SK-N-DZ (cell line): ENCODE data around the gene SLC18B1.
"Not testable (repeated sequence)": the region's sequence is repeated elsewhere in the genome, so short reads cannot be mapped to it uniquely, and the experiment has no call there.

ENCODE experiments used
- DNase-seq: peaks from one replicate; pipeline ENCODE4 v3.0.0-alpha.2; 2015; ENCODE audit warnings: low spot score

SLC18B1 gene

GRCh38 chr6:132800656-132801055 lies 2.2 kb upstream of the SLC18B1 start:
- DNase-seq, result no peak

DNA sequence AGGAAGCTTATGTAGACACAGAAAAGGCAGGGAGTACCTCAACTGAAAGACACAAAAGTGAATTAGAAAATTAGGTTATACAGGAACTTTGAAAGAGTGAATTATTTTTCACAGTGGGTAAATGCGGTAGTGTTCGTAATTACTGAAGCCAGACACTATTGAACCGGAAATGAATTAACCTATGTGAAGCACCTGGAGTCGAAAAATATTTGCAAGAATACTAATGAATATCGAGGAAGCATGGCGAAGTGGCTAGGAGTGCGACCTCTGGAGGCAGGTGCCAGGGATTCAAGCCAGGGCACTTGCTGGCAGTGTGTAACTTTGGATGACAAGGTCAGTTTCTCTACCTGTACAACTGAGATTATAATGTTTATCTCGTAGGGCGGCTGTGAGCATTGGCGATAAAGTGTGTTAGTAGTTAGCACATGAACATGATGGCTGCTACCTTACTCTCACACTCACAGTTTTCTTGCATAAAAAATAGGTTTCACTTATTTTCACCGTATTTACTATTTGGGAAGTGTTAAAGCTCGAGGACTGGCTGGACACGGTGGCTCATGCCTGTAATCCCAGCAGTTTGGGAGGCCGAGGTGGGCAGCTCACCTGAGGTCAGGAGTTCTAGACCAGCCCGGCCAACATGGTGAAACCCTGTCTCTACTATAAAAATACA lies 567 bp upstream of the SLC18B1 start:
- peak; percentile 41 for DNase-seq

DNA sequence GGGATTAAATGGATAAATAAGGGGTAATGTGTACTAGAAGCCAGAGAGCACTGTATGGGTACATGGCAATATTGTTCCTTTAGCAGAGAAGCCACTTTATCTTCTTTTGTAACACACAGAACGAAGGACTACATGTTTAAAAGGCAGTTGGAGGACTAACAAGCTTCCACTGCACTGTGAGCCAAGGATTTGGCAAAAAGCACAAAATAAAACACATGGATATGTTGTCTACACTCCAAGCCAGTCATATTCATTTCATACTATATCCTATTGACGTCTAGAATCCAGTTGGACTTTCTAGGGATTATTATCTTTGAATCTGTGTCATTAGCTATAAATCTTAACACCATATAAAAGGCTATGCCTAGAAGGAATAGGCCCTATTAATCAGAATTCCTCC lies 3.0 kb downstream of the SLC18B1 start:
- no peak for DNase-seq

DNA sequence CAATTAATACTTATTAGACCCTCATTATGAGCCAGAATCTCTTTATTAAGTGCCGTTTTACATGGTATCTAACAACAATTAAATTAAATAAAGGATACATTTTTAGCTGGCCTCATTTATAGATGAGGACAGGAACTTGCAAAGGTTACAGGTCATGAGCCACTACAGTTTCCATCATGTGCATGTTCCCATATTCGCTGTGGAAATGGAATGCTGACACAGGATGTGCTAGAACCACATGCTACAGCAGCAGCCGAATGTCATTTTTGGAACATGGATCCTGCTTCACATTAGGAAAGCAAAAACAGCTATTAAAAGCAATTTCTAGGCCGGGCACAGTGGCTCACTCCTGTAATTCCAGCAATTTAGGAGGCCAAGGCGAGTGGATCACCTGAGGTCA lies 5.9 kb downstream of the SLC18B1 start:
- DNase-seq, result no peak

DNA sequence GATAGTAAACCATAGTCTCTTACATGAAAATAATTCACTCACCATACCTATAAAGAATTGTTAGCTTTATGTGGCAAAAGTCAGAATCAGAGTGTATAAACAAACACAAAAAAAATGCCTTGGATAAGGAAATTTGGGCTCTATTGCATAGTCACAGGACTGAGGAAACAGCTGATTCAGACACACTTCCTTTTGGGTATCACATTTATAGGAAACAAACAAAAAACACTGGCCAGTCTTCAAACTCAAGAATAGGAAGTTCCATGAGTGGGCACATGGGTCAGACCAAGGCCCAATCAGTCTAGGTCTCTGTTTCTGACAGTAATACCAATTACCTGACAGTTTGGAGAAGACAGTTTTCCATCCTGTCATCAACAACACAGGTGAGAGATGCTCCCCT lies 8.0 kb downstream of the SLC18B1 start:
- DNase-seq, result no peak

DNA sequence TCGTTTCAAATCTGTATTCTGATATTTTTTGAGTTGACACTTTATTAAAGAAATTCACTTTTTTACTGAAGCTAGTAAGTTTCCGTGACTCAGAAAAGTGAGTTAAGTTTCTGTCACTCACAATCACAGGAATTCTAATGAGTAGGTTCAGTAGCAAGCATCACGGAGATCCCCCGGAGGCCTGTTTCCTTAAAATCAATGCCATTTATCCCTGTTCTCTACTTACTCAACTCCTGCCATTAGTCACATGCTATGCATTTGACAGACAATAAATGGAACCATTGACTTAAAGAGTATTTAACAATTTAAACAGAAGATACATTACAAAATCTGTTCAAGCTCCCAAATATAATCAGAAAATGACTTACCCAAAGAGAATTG lies 9.1 kb downstream of the SLC18B1 start:
- DNase-seq, result no peak

DNA sequence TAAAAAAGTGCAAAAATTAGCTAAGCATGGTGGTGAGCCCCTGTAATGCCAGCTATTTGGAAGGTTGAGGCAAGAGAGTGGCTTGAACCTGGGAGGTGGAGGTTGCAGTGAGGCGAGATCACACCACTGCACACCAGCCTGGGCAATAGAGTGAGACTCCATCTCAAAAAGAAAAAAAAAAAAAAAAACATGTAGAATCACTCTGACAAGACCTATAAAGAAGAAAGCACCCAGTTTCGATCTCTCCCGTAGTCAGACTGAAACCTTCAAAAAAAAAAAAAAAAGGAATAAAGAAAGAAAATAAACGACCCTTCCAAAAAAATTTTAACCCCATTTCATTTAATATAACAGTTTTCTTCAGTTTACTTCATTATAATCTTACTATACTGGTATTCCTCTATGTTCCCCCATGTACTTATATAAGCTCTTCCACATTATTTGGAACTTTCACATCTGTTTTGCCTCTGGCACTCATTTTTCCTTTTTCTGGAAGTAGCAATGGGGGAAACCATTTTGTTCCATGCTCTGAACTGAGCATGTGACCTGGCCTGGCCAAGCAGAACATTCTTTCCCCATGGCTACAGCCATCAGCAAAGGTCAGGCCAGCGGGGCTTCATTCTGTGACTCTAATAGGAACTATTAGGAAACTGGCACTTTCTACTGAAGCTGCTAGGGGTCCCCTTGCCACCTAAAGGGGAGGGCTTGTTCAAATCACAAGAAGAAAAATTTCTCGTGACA lies 9.6 kb downstream of the SLC18B1 start:
- no peak for DNase-seq

DNA sequence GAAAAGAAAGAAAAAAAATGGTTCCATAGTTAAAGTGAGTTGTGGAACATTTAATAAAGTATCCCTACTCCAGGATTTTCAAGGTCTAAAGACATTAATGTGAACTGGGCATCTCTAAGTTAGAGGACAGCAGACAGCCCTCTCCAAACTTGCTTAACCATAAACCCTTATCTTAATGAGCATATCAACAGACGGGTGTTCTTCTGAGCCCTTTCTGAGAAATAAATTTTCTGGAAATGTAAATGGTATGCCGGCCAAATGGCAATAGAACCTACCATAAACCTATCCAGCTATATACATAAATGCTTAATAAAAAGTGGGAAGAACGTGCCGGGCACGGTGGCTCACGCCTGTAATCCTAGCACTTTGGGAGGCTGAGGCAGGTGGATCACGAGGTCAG lies 12.5 kb downstream of the SLC18B1 start:
- DNase-seq, result no peak

GRCh38 chr6:132780770-132781371 lies 17.6 kb downstream of the SLC18B1 start:
- DNase-seq, result no peak

DNA sequence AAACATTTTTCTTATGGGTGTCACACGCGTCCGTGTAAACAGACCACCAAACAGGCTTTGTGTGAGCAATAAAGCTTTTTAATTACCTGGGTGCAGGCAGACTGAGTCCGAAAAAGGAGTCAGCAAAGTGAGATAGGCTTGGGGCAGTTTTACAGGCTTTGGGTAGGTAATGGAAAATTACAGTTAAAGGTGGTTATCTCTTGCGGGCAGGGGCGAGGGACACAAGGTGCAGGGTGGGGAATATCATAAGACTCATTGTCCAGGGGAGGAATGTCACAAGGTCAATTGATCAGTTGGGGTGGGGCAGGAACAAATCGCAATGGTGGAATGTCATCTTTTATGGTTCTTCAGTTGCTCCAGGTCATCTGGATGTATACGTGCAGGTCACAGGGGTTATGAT lies 20.6 kb downstream of the SLC18B1 start:
- not testable (repeated sequence) for DNase-seq

- peak; percentile 11 for DNase-seq
These were observed 30.4 kb downstream of the SLC18B1 start for GRCh38 chr6:132768051-132768517.

DNA sequence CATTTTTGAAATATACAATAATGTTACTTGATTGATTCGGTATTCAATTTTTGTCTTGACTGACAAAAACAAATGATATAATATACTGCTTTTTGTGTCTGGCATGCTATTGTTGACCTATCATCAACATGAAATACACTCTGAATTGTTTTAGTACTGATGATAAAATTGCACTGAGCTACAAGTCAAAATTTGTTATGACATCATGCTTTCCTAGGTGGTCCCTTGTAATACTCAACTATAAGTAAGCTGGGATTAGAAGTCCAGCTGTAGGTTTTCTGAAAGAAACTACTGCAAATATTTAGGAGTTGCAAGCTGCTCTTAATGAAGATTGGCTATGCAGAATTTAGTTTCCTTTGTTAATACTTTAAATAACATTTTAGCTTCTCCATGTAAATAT lies 32.9 kb downstream of the SLC18B1 start:
- DNase-seq, result no peak

- DNase-seq, result no peak
These were observed 34.1 kb downstream of the SLC18B1 start for GRCh38 chr6:132764370-132764769.

DNA sequence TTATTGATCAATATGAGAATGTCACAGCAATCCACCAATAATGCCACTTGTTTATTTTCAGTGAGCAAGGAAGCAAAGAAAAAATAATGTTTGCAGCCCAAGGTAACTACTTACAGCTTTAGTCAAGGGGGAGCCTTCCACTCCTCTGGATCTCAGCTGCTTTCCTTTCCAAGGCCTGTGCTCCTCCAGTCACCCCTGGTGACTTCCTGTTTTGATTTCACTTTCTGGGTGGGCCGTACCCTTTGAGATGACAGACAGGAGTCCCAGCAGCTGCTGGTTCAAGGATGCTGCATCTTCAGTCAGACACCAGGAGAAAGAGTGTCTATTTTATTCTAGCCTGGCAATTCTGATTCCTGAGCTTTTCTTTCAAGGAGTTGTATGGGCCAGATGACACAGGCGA lies 35.2 kb downstream of the SLC18B1 start:
- no peak for DNase-seq

DNA sequence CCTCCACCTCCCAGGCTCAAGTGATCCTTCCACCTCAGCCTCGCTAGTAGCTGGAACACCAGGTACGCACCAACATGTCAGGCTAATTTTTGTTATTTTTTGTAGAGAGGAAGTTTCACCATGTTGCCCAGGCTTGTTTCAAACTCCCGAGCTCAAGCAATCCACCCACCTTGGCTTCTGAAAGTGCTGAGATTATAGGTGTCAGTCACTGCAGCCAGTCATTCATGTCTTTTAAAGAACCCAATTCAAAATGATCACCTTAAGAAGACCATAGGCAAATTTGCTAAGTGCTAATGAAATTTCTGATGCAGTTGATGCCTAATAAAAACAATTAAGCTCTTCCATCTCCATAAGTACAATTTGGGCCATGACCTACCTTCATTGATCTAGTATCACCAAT lies 38.2 kb downstream of the SLC18B1 start:
- no peak for DNase-seq

DNA sequence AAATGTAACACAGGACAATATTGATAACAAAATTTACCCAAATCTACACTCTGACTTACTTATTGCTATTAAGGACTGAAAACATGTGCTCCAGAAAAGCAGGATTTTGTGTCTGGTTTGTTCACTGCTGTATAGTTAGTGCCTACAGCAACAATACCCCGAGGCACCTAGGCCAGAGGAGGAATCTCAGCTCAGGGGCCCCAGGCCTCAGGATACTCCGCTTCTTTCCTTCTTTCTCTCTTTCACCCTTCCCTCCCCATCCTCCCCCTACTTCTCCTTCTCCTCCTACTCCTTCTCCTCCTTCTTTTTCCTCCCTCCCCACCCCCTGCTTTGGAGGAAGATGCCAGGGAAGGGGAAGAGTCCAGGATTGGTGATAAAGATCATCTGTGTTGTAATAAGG lies 39.7 kb downstream of the SLC18B1 start:
- no peak for DNase-seq

GRCh38 chr6:132752255-132752654 lies 46.2 kb downstream of the SLC18B1 start:
- no peak for DNase-seq

DNA sequence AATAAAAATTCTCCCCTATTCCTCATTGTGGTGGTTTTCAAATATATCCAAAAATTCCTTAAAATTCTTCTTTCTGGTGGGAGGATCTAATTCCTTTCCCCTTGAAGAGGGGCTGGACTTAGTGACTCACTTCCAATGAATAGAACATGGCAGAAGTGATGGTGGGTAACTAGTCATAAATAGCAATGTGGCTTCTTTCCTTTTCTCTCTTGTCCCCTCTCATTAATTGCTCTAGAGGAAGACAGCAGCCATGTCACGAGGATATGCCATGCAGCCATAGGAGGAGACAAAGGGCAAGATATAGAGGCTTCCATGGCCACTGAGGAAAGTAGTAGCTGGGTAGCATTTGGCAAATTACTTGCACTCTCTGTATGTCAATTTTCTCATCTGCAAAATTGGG lies 46.6 kb downstream of the SLC18B1 start:
- no peak for DNase-seq

DNA sequence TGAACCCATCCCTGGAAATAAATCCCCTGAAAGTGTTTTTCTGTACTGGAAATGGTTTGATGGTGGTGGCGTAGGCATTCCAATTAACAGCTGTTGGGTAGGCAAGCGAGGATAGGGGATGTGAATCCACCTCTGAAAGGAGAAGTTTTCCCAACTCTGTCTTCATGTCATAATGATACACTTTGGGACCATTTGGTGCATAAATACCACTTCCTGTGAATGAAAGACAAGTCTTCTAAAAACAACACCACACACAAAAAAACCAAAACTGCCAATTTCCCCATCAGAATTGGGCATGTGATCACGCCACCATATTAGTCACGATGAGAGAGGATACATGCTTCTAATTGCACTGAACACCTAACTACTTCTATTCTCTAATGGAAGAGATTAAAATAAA lies 47.1 kb downstream of the SLC18B1 start:
- no peak for DNase-seq

DNA sequence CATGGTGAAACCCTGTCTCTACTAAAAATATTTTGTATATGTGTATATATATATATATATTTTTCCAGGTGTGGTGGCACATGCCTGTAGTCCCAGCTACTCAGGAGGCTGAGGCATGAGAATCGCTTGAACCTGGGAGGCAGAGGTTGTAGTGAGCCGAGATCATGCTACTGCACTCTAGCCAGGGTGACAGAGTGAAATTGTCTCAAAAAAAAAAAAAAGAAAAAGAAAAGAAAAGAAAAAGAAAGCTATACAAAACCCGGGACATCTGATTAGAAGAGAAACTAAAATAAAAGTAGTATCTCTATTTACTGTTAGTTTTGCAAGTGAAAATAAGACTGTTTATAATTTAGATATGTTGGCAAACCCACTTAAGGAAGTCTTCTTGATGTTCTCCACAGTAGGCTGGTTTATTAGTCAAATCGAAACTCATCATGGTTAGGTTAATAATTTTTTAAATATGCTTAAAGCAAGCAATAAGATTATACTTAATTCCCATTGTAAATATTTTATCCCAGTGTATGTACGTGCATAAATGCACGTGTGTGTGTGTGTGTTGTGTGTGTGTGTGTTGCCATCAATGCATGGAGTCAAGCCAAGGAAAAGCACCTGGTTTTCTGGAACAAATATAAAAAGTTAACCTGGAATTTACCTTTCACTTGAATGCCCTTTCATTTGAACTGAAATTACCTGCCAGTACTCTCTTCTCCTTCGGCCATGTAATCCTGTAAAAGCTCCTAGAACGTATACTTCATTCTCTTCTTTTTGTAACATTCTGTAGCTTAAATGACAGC lies 47.8 kb downstream of the SLC18B1 start:
- DNase-seq, result no peak

DNA sequence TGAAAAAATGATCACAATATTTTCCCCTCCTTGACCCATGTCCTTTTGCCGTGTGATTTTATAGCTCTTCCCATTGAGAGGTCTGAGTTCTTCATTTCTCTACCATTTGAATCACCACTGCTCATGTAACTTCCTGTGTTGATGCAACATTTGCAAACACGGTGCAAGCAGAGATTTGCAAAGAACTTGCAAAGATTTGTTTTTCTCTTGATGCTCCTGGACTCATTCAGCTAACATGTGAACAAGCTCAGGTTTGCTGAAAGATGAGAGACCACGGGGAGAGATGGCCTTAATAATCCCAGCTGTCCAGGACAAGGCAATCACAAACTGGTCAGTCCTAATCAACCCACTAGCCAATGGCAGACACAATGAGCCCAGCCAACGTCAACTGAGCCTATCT lies 49.3 kb downstream of the SLC18B1 start:
- no peak for DNase-seq

GRCh38 chr6:132748446-132748845 lies 50.0 kb downstream of the SLC18B1 start:
- no peak for DNase-seq
